ENCODE results near the gene TGFBI.

TGFBI gene

DNA sequence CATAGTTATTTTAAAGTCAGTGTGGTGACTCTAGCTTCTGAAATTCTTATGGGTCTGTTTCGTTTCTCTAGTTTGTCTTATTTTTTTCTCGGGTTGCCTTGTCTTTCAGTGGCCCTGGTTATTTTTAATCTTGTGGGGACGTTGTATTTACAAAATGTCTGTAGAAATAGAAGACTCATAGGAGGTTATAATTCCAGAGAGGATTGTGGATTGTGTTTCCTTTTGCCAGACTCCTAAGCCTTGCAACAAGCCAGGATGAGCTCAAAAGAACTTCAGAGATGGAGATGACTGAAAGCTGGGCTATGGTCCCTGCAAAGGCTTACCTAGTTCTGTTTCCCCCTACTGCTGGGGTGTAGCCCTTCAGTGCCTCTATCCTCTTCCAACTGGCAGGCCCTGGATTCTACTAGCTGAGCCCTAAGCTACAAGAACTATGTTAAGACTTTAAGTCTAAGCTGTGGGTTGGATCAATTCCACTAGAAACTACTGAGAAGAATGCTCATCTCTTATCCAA, 41.8 kb upstream of the TGFBI start:
- DNase-seq (ENCODE audit: low read depth), result no peak
- H3K4me3 ChIP-seq (ENCODE audit: low read depth, low read length), result no peak overlapping the region
- no peak for TF ChIP-seq POLR2A (IDR thresholded peaks at IDR 0.05; ENCODE audit: extremely low read depth, insufficient read length)
- TF ChIP-seq, protein P1, sequence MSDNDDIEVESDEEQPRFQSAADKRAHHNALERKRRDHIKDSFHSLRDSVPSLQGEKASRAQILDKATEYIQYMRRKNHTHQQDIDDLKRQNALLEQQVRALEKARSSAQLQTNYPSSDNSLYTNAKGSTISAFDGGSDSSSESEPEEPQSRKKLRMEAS (IDR thresholded peaks at IDR 0.05; ENCODE audit: low read depth, low read length), result no peak
- TF ChIP-seq, protein P2, sequence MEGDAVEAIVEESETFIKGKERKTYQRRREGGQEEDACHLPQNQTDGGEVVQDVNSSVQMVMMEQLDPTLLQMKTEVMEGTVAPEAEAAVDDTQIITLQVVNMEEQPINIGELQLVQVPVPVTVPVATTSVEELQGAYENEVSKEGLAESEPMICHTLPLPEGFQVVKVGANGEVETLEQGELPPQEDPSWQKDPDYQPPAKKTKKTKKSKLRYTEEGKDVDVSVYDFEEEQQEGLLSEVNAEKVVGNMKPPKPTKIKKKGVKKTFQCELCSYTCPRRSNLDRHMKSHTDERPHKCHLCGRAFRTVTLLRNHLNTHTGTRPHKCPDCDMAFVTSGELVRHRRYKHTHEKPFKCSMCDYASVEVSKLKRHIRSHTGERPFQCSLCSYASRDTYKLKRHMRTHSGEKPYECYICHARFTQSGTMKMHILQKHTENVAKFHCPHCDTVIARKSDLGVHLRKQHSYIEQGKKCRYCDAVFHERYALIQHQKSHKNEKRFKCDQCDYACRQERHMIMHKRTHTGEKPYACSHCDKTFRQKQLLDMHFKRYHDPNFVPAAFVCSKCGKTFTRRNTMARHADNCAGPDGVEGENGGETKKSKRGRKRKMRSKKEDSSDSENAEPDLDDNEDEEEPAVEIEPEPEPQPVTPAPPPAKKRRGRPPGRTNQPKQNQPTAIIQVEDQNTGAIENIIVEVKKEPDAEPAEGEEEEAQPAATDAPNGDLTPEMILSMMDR (IDR thresholded peaks at IDR 0.05; ENCODE audit: low read depth, low read length), result no peak
- no peak for TF ChIP-seq MYC (IDR thresholded peaks at IDR 0.05; ENCODE audit: low read depth, low read length)

DNA sequence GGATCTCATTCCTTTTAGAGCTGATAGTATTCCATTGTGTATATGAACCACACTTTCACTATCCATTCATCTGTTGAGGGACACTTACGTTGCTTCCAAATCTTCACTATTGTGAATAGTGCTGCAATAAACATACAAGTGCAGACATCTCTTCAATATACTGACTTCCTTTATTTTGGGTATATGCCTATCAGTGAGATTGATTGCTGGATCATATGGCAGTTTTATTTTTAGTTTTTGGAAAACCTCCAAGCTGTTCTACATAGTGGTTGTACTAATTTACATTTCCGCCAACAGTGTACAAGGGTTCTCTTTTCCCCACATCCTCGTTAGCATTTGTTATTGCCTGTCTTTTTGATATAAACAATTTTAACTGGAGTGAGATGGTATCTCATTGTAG, 40.2 kb upstream of the TGFBI start:
- TF ChIP-seq, protein P2 (IDR thresholded peaks at IDR 0.05; ENCODE audit: low read depth, low read length), result no peak
- TF ChIP-seq POLR2A (IDR thresholded peaks at IDR 0.05; ENCODE audit: extremely low read depth, insufficient read length) (no peak), MYC (IDR thresholded peaks at IDR 0.05; ENCODE audit: low read depth, low read length) (no peak)
- TF ChIP-seq, protein P1 (IDR thresholded peaks at IDR 0.05; ENCODE audit: low read depth, low read length), result no peak
- DNase-seq (ENCODE audit: low read depth), result no peak
- H3K4me3 ChIP-seq (ENCODE audit: low read depth, low read length), result no peak overlapping the region

DNA sequence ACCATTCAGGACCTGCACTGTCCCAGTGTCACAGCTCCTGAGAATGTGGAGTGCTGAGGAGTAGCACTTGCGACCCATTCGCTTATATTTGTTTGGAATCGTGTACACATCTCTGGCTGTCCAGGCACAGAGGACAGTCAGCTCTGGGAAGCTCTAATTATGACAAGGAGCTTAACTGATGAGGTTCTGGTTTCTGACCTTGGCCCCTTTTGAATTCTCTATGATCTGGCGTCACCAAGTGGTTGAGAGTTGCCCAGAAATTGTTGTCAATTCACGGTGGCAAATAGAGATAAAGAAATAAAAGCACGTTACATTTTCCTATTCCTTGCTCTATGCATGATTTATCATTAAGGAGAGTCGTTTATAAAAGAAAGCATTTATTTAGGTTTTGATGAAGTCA, 39.1 kb upstream of the TGFBI start:
- DNase-seq (ENCODE audit: low read depth), result no peak
- TF ChIP-seq MYC (IDR thresholded peaks at IDR 0.05; ENCODE audit: low read depth, low read length) (no peak), POLR2A (IDR thresholded peaks at IDR 0.05; ENCODE audit: extremely low read depth, insufficient read length) (no peak)
- TF ChIP-seq, protein P1 (IDR thresholded peaks at IDR 0.05; ENCODE audit: low read depth, low read length), result no peak
- TF ChIP-seq, protein P2 (IDR thresholded peaks at IDR 0.05; ENCODE audit: low read depth, low read length), result no peak
- H3K4me3 ChIP-seq (ENCODE audit: low read depth, low read length), result no peak overlapping the region

DNA sequence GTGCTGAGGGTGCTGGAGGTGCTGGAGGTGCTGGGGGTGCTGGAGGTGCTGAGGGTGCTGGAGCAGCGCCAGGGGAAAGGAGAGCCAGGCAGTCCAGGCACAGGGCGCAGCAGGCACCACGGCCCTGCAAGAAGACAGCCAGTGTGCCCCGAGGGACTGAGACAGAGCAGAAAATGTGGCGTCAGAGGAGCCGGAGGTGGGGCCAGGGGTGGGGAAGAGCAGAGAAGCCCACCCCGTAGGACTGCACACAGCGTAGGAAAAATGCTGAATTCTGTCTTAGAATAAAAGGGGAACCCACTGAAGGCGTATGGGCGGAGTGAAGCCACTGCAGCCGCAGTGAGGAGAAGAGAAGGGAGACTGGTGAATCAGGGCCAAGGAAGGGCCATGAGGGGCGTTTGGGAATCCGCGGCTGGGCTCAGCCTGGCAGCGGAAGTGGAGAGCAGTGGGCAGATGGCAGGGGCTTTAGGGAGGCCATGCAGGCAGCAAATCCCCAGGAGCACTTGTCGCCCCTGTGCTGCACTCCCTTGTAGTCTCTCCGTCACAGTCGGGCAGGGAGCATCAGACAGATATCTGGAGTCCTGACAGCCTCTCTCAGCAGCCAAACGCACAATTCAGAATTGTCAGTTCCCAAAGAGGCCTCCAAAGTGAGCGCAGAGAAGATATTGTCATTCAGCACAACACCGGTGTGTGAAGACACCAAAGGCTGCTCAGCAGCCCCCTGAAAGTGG, 38.1 kb upstream of the TGFBI start:
- TF ChIP-seq, protein P1 (IDR thresholded peaks at IDR 0.05; ENCODE audit: low read depth, low read length), result no peak
- no peak for TF ChIP-seq MYC (IDR thresholded peaks at IDR 0.05; ENCODE audit: low read depth, low read length)
- TF ChIP-seq, protein P2 (IDR thresholded peaks at IDR 0.05; ENCODE audit: low read depth, low read length), result no peak
- TF ChIP-seq POLR2A (IDR thresholded peaks at IDR 0.05; ENCODE audit: extremely low read depth, insufficient read length), result no peak
- peak; percentile 27 for DNase-seq (ENCODE audit: low read depth)
- H3K4me3 ChIP-seq (ENCODE audit: low read depth, low read length), result no peak overlapping the region

DNA sequence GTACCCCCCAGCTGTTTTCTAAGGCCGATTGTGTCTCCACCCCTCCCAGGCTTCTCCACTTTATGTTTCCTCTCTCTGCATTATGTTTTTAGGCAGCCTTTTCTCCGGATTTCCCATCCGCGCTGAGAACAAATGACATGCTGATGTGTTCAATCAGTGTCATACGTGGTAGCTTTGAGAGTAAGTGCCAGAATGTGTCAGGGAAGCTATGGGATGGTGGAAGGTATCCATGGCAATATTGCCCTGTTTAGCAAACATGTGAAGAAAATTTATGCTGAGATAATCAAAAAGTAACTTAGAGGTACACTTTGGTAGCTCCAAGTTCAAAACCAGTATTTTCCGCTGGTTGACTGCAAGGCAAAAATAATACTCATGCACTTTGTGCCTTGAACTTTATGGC, 37.4 kb upstream of the TGFBI start:
- DNase-seq (ENCODE audit: low read depth), result no peak
- no peak overlapping the region for H3K4me3 ChIP-seq (ENCODE audit: low read depth, low read length)
- TF ChIP-seq, protein P2 (IDR thresholded peaks at IDR 0.05; ENCODE audit: low read depth, low read length), result no peak
- no peak for TF ChIP-seq MYC (IDR thresholded peaks at IDR 0.05; ENCODE audit: low read depth, low read length)
- TF ChIP-seq, protein P1 (IDR thresholded peaks at IDR 0.05; ENCODE audit: low read depth, low read length), result no peak
- no peak for TF ChIP-seq POLR2A (IDR thresholded peaks at IDR 0.05; ENCODE audit: extremely low read depth, insufficient read length)

All from NB4 (cell line).